Amygdala (tissue), 56 donors: ENCODE results near the gene DNAJC28.
"Not testable (repeated sequence)": the region's sequence is repeated elsewhere in the genome, so short reads cannot be mapped to it uniquely, and the experiment has no call there.

Source experiments
- DNase-seq, 56 donors: peaks; one replicate each; lab custom pipeline; 2025; lab: John Stamatoyannopoulos, UW

DNAJC28 gene

DNA sequence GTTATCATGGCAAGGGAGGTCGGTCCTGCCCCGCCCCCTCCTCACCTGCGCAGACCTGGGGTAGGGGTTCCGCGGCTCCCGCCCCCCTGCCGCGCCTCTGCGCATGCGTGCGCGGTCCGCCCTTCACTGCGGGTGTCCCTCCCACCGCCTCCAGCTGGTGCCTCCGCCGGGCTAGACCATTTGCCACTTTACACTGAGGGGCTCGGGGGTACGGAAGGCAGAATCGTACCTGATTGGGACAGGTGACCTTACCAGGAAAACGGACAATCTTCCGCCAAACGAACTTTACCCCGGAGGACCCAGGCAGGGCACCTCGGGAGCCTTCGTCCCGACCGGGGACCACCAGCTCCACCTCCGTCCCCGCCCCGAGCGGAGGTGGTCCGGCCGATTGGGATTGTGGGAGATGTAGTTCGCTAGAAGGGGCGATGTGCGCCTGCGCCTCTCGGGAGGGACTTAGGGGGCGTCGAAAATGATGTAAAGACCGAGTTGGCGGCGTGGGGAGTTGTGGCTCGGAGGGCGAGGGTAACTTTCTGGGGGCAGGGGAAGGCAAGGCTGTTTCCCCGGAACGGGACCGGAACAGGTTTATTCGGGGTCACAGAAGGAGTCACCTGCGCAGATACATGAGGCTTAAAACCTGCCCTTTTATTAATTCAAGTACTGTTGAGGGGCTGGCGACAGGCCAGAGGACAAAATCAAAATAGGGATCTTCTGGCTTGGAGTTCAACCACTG, at the start of gene DNAJC28:
Gene DNAJC28, minus strand, starts transcription at position 344 of the 730 bp plus-strand sequence. CDS start 2,323 bp downstream, outside the sequence.
- peak; percentile 47 to 100 (median 90) for DNase-seq

- no peak for DNase-seq
These were observed 49.7 kb upstream of the DNAJC28 start for GRCh38 chr21:33541105-33541711.

GRCh38 chr21:33540711-33541104, 49.2 kb upstream of the DNAJC28 start:
- no peak for DNase-seq

GRCh38 chr21:33539616-33540015, 48.1 kb upstream of the DNAJC28 start:
- DNase-seq, result no peak

- DNase-seq, result no peak
These were observed 45.7 kb upstream of the DNAJC28 start for GRCh38 chr21:33537212-33537611.

GRCh38 chr21:33531007-33531406, 39.5 kb upstream of the DNAJC28 start:
- no peak for DNase-seq

GRCh38 chr21:33522953-33523349, 31.4 kb upstream of the DNAJC28 start:
- no peak for DNase-seq

DNA sequence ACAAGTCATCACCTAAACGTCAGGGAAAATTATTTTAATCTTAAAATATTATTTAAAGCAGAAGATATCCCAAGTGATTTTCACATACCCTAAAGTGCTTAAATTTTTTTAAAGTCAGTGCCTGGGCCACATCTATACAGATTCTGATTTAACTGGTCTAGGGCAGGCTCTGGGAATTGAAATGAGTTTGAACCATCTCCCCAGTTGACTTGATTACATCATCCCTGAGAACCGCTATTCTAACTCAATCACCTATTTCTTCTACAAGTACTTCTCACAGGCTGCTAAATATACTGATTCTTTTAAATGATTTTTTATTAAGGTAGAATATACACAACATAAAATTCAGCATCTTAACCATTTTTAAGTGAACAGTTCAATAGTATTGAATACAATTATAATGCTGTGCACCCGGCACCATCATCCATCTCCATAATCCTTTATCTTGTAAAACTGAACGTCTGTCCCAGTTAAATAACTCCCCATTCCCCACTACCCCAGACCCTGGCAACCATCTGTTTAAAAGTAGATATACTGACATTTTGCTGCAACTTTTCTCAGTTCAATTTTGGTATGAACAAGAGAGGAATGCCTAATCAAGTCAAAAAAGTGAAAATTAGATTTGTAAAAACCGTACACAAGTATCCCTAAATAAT, 30.9 kb upstream of the DNAJC28 start:
- DNase-seq, result no peak

DNA sequence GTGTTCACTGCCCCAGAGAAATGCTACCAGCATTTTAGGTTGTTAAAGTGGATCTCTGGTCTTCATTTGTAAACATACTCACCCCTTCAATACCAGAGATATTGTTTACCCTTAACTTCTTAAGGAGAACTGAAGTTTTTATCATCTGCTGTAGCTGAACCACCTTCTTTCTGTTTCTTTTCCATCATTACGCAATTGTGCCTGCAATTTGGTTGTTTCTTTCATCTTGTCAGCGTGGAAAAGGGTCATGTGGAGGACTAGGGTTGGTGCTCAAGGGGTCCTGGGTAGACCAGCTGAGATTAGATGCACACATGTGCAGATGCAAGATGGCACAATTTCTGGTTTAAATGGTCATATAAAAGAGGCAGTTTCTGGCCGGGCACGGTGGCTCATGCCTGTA, 27.4 kb upstream of the DNAJC28 start:
- DNase-seq, result no peak

DNA sequence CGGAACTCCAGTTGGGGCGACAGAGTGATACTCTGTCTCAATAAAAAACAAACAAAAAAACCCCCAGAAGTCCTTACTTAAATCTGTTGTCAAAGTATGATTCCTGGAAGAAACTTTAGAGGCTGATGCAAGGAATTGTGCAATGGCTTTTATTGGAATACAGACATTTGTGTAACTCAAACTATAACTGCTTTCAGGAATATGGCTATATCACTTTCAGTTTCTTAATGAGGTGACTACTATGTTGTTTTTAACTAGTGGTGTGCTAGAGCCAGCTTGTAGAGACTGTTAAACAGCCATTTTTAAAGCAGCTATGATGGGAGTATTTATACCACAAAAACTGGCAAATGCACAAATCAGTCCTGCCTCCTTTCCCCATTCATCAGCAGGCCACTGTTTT, 22.7 kb upstream of the DNAJC28 start:
- DNase-seq, result no peak

GRCh38 chr21:33512481-33512880, 21.0 kb upstream of the DNAJC28 start:
- DNase-seq, result no peak

GRCh38 chr21:33511639-33512038, 20.1 kb upstream of the DNAJC28 start:
- no peak for DNase-seq

GRCh38 chr21:33510826-33511225, 19.3 kb upstream of the DNAJC28 start:
- DNase-seq, result peak in 8 of 56 donors; percentile 2 to 28 (median 6)

- not testable (repeated sequence) for DNase-seq
These were observed 15.5 kb upstream of the DNAJC28 start for GRCh38 chr21:33507003-33507402.

DNA sequence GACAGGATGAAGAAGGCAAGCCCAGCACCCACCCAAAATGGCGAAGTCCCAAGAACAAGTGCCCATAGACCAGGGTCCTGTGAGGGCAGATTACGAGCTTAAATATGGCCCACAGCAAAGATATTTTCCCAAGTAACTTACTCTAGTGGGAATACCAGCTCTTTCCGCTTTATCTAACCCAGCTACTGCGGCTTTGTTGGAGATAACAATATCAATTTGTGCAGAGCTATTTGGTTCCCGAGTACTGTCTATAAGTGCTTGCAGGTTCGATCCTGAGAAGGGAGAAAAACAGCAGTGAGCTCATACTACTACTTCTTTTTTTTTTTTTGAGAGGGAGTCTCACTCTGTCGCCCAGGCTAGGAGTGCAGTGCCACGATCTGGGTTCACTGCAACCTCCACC, 14.3 kb upstream of the DNAJC28 start:
- no peak for DNase-seq

- DNase-seq, result no peak
These were observed 4.8 kb upstream of the DNAJC28 start for GRCh38 chr21:33496345-33496744.

DNA sequence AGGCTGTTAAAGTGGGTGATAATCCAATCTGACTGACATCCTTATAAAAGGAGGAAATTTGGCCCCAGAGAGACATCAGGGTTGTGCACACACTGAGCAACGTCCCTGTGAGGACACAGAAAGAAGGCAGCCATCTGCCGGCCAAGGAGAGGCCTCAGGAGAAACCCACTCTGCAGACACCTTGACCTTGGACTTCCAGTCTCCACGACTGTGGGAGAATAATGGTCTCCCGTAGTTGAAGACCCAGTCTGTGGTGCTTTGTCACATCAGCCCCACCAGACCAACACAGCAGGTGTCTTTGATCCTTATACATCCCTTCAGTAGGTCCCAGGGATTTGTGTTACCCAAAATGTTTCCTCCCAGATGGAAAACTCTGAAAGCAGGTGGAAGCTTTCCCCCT, 4.2 kb upstream of the DNAJC28 start:
- no peak for DNase-seq

- no peak for DNase-seq
These were observed 2.2 kb upstream of the DNAJC28 start for GRCh38 chr21:33493756-33494155.

DNA sequence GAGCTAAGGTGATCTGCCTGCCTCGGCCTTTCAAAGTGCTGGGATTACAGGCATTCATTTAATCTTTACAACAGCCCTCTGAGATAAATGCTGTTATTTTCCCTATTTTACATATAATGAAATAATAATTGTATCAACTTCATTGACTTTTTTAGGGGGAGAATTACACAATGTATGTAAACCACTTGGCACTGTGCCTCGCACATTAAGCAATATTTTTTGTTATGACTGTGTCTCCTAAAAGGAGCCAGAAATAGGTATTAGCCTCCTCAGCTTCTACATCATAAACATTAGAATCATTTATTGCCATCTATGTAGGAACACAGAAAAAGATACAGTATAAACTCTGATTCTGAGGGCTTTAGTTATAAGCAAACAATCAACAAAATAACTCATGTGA, 1.1 kb upstream of the DNAJC28 start:
- no peak for DNase-seq

GRCh38 chr21:33490991-33491372, 534 bp downstream of the DNAJC28 start:
- DNase-seq, result peak in 1 of 56 donors; percentile 24

DNA sequence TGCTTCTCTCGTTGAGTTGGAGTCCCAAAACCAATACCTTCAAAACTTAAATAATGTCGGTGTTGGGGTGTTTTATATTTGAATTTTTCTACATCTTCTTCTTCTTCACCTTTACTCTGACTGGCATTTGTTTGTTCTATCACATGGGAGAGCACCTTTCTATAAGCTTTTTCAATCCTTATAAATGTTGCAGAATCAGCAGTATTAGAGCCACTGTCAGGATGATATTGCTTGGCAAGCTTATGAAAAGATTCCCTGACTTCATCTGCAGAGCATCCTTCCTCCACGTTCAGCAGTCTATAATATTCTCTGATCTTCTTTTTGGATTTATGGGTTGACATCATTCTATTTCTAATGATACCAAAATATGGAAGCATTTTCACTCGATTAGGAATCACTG, 2.6 kb downstream of the DNAJC28 start:
- DNase-seq, result no peak

GRCh38 chr21:33487996-33488395, 3.5 kb downstream of the DNAJC28 start:
- no peak for DNase-seq
